Stimulated activated CD4-positive, alpha-beta T cell treated with anti-CD3 and anti-CD28 coated beads, Interleukin-15, amount 100 ng/mL, for 48 hours (primary cell): ENCODE measurements around the gene CACNG8.

Experiments used
- DNase-seq, 2 donors: peaks; one replicate each; pipeline ENCODE4 v3.0.0-alpha.2; 2020; ENCODE audit warnings: low read depth in 2 of 2

Gene CACNG8

DNA sequence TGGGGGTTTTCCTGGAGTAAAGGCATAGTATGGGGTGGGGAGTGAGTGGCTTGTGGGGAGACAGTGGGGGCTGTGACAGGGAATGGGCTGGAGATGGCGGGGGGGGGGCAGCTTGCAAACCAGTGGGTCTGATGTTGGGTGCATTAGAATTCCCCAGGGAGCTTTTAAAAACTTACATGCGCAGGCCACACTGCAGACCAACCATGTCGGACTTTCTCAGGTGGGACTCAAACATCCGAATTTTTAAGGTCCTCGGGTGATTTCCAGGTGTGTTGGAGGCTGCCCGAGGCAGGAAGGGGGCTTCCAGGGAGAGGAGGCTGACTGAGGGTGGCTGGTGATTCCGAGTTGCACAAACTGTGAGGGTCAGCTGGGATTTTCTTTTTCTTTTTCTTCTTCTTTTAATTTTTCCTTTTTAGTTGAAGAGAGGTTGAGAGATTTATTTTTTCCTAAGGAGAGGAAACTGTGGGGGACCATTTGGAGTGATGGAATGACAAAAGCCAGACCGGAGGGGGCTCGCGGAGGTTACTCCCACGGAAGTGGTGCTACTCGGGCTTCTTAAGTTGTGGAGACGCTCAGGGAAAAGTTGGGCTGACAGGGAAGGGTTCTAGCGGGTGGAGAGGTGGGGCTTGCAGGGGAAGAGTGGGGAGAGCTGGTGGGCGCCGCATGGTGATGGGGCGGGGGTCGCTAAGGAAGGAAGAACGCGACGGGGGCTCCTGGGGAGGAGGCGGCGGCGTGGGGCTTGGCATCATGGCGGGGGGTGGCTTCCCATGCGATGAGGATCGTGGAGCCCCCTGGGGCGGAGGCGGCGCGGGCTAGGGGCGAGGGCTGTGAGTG lies 997 bp upstream of the CACNG8 start:
- DNase-seq, result no peak

DNA sequence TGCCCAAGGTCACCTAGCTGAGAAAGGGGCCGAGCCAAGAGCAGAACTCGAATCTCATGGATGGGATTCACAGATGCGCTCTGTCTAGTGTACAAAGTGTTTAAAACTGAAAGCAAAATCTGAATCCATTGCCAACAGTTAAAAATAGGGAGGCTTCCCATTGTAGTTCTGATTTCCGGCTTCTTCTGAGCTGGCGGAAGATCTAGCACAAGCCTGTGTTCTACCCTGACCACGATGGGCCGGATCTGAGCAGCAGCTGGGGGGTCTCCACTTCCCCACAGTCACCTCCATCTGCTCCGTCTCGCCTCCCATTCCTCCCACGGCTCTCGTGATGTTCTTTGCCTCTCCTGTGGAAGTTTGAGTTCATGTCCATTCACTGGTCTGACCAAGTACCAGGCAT lies 2.4 kb downstream of the CACNG8 start:
- DNase-seq, result no peak

DNA sequence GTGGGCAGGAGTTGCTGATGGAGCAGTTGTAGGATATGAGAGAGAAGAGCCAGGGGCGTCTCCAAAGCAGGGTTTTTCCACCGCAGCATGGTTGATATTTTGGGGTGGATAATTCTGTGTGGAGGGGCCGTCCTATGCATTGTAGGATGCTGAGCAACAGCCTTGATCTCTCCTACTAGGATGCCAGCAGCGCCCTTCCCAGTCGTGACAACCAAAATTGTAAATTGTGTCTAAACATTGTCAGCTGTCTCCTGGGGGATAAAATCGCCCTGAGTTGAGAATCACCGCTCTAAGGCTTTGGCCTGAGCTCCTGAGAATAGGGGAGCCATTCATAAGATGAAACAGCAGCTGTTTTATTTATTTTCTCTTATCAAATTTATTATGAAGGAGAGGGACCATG lies 4.2 kb downstream of the CACNG8 start:
- DNase-seq, result no peak

DNA sequence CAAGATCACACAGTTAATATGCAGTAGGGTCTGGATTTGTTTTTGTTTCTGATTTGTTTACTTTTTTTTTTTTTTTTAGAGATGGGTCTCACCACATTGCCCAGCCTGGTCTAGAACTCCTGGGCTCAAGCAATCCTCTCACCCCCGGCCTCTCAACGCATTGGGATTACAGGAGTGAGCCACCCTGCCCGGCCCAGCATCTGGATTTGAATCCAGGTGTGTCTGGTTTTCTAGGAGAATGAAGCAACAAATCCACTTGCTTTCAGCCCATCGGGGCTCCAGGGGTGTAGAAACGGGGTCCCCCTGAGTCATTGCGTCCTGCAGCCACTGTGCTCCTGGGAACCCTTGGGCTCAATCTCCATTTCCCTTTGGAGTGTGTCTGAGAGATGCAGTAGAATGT lies 6.6 kb downstream of the CACNG8 start:
- no peak for DNase-seq

DNA sequence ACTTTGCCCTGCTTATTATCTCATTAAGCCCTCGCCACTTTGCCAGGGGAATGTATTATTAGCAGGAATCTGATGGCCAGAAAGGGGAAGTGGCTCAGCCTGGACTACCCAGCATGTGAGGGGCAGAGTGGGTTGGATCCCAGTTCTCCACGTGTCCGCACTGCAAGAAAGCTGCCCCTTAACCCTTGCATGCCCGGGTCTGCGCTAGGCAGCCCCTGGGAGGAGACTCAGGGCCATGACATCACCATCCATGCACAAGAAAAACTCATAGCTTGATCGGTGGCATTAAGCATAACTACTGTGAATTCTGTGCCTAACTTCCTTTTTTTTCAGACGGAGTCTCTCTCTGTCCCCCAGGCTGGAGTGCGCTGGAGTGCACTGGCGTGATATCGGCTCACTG lies 8.9 kb downstream of the CACNG8 start:
- DNase-seq, result no peak

DNA sequence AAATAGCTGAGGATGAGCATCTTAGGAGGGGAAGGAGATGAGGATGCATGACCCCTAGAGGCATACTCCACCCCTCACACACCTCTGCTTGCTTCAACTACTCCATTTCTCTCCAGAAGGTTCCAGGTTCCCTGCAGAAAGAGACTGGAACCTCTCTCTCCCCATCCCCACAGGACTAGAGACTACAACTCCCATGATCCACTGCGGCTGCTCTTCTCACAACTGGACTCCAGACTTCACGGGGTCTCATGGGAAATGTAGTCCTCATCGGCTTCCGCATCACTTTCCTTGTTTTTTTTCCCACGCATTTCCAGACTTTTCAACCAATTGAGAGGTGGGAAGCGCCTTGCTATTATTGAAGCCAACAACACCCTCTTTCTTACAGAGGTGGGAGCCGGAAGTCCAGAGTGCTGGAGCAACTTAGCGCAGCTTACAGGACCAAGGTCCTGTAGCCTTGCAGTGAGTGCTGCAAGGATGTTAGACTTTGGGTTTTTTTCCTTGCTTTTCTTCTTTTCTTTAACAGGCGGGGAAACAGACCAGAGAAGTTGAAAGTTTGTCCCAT lies 14.8 kb downstream of the CACNG8 start:
- DNase-seq, result peak; percentile 27 to 53

DNA sequence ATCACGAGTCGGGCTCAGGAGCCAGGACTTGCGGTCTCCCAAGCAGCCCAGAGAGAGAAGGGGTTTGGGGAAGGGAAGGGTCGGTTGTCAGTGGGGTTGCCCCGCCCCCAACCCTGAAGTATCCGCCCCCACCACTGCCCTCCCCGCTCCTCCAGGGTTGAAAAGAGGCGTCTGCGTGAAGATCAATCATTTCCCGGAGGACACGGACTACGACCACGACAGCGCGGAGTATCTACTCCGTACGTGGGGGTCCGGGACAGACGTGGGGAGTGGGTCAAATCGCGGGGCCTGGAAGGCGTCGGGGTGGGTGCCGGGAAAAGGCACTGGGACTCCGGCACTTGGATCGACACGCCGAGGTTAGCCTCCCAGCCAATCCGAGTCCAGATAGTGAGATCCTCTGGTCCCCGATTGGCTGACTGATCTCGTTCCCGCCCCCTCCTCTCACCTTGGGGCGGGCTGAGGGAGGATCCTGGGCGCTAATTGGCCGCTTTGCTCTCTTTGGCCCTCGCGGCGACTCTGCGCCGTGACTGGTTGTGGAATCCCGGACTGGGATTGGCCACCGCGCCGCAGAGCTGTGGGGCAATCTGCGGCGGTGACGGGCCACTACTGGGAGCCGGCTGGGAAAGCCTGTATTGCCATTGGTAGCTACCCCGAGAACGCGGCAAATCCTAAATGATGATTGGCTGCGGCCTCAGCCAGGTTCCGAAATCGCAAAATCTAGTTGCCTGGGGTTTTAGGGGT lies 15.4 kb downstream of the CACNG8 start:
- DNase-seq, result peak; percentile 22 to 30

DNA sequence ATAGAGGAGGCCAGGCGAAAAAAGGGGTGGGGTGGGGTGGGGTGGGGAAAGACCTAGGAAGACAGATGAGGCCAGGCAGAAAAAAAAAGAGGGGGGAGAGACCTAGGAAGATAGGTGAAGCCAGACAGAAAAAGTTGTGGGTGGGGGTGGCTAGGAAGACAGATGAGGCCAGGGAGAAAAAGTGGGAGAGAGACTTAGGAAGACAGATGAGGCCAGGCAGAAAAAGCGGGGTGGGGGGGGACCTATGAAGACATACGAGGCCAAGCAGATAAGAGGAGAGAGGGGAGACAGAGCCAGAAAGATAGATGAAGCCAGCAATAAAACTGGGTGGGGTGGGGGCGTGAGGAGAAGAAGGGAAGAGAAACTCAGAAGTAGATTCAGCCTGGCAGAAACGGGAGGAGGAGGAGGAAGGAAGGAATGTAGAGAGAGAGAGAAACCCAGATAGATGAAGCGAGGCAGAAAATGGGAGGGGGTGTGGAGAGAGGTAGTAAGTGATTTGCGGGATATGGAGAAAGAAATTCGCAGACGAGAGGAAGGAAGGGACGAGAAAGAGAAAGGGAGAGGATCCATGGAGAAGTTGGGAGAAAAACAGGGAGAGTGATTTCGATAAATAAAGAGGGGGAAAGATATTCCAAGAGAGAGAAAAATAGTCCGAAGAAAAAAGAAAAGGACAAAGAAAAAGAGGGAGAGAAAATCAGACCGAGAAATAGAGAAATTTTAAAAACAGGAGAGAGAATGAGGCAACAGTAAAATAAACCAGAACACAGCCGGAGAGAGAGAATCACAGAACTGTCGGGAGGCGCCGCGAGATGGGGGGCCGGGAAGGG lies 16.5 kb downstream of the CACNG8 start:
- no peak for DNase-seq

DNA sequence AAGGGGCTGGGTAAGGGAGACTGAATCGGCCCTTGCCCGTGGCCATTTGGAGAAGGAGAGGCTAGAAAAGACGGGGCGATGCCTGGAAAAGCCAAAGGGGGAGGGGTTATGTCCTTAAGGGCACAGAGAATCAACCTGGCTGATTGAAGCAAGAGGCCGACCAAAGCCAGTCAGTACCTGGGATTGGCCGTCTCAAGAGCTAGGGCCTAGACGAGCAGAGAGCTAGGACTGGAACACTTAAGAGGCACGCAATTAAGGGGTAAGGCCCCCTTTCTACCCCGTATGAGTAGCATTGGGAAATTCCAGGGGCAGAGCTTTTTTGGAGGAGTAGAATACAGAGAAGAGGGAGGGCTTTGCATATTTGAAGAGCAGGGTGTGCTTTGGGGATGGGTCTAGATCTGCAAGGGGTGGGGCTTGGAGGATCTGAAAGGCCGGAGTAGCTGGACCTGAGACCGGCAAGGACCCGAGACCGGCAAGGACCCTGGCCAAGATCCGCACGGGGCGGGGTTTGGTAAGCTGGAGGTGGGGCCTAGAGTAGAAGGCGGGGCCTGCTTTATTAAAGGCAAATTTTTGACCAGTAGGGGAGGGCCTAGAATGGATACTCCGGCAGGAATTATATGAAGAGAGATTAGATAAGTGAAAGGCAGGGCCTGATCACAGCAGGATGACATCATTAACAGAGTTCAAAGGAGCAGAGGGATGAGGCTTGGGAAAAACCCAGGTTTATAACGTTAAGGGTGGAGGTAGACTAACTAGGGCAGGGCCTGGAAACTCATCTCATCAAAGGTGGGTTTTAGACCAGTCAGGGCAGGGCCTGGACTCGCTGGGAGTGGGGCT lies 18.0 kb downstream of the CACNG8 start:
- no peak for DNase-seq

DNA sequence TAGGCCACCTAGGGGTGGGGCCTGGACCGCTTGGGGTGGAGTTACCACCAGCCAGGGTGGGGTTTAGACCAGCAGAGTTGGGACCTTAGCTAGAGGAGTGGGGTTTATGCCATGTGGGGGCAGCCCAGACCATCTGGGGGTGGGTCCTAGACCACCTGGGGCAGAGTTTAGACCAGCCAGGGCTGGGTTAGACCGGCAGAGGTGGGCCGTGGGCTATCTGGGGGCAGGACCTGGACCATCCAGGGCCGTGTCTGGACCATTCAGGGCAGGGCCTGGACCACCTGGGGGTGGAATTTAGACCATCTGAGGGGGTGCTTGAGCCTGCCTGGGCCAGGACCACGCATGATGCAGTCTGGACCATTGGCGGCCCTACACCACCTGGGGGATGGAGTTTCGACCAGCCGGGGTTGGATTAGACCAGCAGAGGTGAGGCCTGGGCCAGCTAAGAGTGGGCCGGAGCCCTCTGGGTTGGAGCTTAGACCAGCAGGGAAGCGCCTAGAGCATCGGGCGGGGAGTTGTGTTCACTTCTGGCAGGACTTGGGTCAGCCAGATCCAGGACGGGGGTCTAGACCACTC lies 18.7 kb downstream of the CACNG8 start:
- DNase-seq, result no peak

DNA sequence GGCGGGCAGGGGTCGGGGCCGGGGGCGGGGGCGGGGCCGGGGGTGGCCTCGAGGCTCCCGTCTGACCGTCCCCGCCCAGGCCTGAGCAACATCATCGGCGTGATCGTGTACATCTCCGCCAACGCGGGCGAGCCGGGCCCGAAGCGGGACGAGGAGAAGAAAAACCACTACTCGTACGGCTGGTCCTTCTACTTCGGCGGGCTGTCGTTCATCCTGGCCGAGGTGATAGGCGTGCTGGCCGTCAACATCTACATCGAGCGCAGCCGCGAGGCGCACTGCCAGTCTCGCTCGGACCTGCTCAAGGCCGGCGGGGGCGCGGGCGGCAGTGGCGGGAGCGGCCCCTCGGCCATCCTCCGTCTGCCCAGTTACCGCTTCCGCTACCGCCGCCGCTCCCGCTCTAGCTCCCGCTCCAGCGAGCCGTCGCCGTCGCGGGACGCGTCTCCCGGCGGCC lies 19.3 kb downstream of the CACNG8 start:
- no peak for DNase-seq

DNA sequence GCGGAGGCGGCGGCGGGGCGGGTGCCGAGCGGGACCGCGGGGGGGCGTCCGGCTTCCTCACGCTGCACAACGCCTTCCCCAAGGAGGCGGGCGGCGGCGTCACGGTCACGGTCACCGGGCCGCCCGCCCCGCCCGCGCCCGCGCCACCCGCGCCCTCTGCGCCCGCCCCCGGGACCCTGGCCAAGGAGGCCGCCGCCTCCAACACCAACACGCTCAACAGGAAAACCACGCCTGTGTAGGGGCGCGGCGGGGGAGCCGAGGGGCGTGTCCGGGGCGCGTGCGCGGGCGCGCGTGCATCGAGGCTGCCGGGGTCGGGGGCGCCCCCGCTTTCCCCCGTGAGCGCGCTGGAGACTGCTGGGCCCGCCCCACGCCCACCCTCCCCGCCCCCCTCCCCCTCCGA lies 19.9 kb downstream of the CACNG8 start:
- DNase-seq, result no peak

DNA sequence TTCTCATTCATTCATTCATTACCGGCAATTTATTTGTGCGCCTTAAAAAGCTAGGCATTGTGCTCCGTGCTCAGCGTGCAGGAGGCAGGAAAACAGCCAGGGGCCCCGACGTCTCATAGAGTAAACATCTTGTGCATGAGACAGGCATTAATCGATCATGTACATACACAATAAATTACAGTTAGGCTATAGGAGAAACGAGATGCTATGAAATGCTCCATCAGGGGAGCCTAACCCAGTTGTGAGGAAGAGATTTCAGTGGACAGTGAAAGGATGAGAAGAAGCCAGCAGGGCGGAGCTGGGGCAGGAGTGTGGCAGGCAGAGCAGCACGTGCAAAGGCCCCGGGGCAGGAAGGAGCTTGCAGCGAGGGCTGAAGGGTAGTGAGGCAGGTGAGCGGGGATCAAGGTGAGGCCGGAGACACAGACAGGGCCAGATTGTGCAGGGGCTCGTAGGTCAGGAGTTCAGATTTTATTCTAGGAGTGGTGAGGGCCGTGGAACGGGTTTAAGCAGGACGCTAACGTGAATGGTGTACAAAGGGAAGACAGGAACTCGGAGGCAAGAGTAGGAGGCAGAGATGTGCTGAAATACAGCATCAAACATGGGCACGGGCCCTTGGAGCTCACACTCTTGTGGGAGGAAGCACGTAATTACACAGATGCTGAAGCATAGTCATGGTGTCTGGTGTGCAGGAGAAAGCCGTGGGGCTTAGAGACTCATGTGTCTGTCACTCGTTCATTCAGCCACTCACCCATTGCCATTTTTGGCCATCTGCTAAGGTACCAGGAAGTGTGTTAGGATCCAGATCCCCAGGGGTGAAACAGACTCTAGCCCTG lies 20.9 kb downstream of the CACNG8 start:
- no peak for DNase-seq

DNA sequence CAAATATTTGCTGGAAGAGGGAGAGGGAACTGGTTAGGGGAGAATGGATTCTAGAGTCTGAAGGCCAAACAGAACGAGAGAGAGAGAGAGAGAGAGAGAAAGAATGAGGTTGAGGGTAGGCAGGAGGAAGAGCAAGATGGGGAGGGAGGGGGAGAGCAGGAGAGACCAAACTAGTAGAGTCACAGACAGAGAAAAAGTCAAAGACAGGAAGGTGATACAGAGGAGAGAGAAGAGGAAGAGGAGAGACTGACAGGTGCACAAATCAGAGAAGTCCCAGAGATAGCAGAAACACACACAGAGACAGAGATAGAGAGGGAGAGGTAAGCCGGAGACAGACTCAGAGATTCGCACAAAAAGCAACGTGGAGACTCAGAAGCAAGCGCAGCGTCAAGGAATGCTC lies 23.1 kb downstream of the CACNG8 start:
- DNase-seq, result no peak

DNA sequence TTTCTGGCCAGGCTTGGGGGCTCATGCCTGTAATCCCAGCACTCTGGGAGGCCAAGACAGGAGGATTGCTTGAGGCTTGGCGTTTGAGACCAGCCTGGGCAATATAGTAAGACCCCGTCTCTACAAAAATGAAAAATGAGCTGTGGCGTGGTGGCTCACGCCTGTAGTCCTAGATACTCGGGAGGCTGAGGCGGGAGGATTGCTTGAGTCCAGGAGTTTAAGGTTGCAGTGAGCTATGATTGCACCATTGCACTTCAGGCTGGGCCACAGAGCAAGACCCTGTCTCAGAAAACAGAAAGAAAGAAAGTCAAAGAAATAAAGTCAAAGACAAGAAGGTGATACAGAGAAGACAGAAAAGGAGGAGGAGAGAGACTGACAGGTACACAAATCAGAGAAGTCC lies 26.2 kb downstream of the CACNG8 start:
- no peak for DNase-seq

DNA sequence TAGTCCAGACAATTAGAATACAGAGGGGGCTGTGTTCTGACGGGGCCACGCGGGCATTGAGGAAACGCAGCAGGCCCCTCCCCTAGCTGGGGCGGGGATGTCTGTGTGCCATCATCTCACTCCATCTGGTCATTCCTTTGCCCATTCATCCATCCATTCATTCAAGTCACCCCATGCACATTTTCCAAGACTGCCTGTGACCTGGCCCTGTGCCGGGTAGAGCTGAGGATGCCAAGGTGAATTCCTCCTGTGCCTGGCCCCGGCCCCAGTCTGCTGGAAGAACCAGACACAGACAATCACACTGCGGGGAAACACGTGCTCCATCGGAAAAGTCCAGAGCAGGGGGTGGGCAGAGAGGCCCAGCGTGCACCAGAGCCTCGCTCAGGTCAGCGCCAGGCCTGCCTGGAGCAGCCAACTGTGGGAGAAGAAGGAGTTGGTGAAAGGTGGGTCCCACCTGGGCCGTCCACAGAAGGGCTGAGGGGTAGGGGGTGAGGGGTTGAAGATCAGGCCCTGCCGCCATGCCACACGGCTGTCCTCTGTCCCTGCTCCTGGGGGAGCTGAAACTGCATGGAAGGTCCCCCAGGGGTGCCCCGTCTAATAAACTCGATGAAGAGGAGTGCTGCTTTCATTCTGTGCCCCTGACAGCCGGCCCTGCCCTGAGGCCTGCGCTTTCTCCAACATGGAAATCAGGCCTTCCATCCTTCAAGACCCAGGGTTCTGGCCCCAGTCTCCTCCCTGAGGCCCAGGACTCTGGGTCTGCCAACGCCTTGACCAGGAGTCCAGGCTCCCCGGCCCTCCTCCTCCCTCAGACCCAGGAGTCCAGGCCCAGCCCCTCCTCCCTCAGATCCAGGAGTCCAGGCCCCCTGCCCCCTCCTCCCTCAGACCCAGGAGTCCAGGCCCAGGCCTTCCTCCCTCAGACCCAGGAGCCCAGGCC lies 27.1 kb downstream of the CACNG8 start:
- DNase-seq, result no peak

DNA sequence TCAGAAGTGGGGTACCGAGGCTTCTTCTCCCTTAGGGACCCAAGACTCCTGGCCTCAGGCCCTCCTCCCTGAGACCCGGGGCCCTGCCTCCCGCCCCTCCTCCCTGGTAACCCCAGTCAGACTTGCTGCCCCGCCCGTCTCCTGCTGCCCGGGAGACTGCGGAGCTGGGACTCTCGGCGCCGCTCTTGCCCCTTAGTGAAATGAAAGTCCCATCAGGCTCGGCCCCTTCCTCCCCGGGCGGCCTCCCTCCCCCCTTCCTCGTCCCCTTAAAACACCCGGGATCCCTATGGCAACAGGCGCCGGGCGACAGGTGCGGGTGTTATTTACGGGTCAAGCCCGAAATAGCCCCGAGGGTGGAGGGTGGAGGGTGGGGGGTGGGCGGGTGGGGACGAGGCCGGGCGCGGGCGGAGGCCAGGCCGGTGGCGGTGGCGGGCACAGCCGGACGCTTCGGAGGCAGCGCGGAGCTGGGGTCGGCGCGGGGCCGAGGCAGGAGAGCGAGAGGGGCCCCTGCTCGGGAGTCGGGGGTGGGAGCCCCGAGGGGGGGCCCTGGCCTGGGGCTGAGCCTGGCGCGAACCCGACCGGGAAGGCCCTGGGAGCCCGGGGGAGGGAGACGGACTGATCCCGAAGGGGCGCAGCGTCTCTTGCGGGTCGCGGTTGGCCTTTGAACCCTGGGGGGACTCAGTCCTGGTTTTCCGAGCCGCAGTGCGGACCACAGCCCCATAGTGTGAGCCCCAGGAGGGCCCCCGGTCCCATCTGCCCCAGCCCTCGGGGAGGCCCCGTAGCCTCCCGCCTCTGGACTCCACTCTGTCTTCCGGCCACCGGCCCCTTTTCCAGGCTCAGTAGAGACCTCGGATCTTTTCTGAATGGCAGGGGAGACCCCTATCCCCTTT lies 28.7 kb downstream of the CACNG8 start, which contains the start of gene CACNG6:
Gene CACNG6, plus strand, starts transcription at position 414 of the 890 bp plus-strand sequence. CDS start 1,241 bp downstream, outside the sequence.
- DNase-seq, result no peak
